GM19438 (cell line): ENCODE measurements around the gene NKPD1.

ENCODE experiments used
- ATAC-seq: cut with Tn5 transposase; IDR thresholded peaks from one replicate; pipeline ENCODE4 v1.9.1; 2021; ENCODE audit warnings: low read depth; ENCODE audit not compliant: unreplicated experiment

NKPD1 gene

DNA sequence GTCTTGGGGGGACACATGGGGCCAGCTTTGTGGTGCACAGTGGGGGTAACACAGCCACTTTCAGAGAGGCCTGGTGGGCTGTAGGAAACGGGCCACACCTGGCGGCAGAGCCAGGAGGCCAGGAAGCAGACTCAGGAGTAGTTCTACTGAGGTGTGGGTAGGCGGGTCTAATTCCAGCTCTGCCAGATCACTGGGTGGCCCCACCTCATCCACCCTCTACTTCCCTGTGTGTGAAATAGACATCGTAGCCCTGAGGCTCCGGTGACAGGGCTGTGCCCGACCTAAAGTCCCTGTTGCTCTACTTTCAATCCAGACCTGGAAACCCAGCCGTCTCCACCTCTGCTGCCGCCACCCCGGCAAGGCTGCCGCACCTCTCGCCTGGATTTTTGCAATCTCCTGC lies 4.0 kb downstream of the NKPD1 start:
- ATAC-seq: no peak

DNA sequence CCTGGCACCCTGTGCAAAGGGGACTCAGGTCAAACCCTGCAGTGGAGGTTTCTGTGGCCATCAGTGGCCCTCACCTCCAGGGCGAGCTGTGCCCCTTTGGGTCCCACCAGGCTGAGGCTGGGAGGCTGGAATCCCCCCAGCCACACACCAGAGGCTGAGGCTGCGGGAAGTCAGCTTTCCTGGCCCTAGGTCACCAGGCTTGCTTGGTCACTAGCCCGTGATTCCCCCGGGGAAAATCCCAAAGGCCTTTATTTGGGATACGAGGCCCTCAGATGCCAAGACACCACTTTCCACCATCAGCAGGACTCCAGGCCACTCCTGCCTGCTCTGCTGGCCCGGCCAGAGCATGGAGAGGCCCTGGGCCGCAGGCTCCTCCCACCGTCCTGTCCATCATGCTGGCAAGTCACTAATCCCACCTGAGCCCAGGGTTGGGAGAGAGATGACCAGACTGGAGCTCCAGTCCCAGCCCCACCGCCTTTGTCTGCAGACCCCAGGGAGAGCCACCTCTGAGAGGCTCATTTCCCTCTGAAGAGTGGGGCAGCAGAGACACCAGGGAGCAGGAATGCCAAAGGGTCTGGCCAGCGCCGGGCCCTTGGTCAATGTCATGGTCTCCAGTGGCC lies 4.7 kb downstream of the NKPD1 start:
- ATAC-seq: no peak

GRCh38 chr19:45154064-45154827 lies 6.5 kb downstream of the NKPD1 start:
- no peak for ATAC-seq

GRCh38 chr19:45153339-45154063 lies 7.3 kb downstream of the NKPD1 start:
- no peak for ATAC-seq

DNA sequence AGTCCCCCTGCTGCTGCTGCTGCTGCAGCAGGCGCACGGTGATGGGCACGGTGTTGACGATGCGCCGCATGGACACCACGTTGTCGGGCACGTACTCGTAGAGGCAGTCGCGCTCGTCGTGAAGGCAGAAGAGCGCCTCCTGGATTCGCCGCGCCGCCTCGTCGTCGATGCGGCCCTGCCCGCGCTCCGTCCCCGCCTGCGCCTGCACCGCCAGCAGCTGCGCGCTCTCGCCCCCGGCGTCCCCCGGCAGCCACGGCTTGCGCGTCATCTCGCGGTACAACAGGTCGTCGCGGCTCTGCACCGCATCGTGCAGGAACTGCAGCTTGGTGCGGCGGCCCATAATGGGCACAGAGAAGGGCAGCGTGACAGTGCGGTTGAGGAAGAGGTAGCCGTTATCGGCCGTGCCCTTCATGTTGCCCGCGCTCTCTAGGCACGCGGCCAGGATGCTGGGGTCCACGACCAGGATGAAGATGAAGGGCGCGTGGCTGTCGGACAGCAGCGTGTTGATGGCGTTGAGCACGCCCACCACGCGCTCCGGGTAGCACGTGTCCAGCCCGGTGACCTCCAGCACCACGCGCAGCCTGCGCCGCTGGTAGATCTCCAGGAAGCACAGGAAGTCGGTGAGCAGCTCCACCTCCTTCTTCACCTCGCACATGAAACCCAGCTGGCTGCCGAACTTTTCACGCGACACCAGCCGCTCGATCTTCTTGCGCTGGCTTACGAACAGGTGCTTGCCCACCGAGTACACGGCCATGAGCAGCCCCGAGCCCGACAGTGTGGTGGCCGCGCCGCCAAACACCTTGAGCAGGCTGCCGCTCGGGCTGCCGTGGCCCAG lies 8.1 kb downstream of the NKPD1 start:
- no peak for ATAC-seq

DNA sequence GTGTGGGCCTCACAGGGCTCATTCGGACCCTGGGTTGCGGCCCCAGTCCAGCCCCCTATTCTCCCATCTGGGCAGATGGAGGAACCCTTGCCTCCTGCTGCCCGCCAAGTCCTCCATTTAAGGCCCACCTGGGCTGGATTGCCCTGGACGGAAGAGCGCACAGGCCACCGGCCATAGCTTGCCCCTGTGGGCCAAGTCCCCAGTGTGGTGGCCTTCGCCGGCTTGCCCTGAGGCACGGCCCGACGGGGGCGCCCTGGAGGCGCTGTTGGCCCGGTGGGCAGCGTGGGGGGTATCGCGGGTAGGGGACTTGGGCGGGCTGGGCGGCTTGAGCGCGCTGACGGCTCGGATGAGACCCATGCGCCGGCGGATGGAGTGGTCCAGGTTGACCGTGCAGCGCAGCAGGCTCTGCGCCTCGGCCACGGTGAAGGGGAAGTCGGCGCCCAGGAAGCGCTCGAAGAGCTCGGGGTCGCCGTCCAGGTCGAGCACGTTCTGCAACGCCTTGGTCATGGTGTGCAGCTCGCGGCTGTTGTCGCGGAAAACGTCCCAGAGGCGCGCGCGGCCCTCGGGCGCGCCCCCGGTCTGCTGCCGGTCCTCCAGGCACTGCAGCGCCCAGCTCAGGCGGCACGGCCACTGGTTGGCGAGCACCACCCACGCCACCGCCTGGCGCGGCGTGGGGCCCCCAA lies 8.8 kb downstream of the NKPD1 start:
- no peak for ATAC-seq

DNA sequence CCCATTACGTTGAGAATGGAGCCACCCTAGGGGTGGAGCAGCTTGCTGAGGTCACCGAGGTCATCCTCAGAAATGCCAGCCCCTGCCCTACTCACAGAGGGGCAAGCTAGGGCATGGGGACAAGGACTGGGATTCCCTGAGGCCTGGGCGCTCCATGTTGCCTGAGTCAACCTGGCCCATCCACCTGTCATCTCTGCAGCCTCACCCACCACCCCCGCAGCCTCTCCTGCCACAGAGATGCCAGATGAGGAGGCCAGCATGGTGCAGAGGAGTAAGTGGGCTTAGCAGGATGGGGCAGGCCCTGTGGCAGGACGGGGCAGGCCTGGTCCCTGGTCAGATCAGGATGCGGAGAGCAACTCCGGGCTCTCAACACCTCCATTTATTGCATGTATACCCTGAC lies 9.5 kb downstream of the NKPD1 start:
- ATAC-seq: no peak

DNA sequence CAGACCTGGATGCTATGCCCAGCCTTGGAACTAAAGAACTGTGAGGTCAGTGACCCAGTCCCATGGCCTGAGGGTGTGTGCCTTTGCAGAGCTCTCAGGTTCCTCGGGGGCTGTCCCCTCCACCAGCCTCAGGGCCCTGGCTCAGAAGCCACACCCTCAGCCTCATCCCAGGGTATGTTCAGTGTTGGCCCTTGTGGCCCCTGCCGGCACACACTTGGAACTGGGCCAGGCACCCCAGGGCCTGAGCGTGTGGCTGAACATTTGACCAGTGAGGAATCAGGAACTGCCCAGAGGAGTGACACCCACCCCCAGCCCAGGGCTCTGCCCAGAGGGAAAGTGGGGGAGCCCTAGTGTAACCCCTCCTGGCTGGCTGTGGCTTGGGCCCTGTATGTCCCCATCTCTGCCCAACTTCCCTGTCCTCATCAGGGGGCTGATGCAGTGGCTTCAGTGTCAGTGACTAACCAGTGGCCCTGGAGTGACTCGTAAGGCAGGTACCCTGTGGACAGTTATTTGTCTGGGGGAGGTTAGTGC lies 10.0 kb downstream of the NKPD1 start:
- ATAC-seq: no peak

DNA sequence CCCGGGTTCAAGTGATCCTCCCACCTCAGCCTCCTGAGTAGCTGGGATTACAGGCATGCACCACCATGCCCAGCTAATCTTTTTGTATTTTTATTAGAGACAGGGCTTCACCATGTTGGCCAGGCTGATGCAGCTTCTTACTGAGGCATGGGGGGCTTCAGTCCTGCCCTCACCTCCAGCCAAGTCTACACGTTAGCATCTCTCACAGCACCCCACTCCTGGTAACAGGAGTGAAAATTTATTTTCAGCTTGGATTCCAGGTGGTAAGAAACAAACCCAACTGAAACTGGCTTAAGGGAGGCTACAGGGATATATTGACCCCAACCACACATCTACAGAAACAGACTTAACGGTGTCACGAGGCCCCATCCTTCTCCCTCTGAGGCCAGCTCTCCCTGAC lies 10.6 kb downstream of the NKPD1 start:
- ATAC-seq: no peak

DNA sequence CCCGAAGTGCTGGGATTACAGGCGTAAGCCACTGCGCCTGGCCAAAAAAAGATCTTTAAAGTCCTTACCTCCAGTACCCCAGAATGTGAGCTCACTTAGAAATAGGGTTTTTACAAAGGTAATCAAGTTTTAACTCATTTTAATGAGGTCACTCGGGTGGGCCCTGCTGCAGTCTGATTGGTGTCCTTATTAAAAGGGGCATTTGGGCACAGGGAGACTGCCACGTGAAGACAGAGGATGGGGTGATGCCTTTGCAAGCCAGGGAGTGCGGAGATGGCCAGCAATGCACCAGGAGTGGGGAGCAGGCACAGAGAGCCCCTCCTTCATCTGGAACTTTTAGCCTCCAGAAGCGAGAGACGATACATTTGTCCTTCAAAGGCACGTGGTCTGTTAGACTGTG lies 11.7 kb downstream of the NKPD1 start:
- no peak for ATAC-seq

- ATAC-seq: no peak
Observed at GRCh38 chr19:45147835-45148676, 12.7 kb downstream of the NKPD1 start.

DNA sequence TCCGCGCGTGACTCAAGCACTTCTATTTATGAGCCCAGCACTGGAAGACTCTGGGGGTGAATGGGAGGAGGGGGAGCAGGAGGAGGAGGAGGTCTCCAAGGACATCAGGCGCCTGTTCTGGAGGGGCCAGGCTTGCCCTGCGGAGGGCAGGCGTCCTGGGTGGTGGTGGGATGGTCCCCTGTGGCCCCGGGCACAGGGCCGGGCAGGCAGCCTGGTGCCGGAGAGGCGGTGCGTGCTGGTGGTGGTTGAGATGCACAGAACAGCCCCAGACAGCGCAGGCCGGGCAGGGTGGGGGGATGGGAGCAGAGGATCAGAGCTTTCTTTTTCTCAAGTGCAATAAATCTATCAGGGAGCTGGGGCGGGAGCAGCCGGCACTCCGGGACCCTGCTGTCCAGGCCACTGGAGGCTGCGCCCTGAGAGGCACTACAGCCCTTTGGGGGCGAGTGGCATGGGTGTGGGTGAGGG lies 14.0 kb downstream of the NKPD1 start:
- no peak for ATAC-seq

GRCh38 chr19:45146251-45146650 lies 14.5 kb downstream of the NKPD1 start:
- no peak for ATAC-seq

DNA sequence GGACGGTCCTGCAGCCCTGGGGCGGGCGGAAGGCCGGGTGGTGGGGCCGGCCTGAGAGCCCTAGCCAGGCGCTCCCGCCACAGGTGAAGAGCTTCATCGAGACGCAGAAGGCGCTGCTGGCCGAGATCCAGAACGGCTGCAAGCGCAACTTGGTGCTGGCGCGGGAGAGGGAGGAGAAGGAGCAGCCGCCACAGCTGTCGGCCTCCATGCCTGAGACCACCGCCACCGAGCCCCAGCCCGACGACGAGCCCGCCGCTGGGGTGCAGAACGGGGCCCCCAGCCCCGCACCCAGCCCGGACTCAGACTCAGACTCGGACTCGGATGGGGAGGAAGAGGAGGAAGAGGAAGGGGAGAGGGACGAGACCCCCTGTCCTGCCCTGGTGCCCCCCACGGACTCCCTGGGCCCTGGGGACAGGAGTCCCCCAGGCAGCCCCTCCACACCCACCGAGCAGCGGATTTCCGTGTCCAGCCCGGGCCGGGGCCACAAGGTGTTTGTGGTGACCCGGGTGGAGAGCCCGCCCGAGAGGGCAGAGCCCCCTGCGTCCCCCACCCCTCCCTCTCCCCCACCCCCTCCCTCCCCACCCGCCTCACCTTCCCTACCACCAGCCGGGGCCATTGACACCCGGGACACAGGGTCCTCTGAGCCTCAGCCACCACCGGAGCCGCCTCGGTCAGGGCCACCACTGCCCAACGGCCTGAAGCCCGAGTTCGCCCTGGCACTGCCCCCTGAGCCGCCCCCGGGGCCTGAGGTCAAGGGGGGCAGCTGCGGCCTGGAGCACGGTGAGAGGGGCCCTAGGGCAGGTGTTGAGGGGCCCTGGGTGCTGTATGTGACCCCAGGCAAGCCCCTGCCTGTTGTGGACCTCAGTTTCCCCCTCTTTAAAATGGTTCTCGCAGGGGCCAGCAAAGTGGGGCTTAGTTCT lies 15.3 kb downstream of the NKPD1 start:
- ATAC-seq: no peak

DNA sequence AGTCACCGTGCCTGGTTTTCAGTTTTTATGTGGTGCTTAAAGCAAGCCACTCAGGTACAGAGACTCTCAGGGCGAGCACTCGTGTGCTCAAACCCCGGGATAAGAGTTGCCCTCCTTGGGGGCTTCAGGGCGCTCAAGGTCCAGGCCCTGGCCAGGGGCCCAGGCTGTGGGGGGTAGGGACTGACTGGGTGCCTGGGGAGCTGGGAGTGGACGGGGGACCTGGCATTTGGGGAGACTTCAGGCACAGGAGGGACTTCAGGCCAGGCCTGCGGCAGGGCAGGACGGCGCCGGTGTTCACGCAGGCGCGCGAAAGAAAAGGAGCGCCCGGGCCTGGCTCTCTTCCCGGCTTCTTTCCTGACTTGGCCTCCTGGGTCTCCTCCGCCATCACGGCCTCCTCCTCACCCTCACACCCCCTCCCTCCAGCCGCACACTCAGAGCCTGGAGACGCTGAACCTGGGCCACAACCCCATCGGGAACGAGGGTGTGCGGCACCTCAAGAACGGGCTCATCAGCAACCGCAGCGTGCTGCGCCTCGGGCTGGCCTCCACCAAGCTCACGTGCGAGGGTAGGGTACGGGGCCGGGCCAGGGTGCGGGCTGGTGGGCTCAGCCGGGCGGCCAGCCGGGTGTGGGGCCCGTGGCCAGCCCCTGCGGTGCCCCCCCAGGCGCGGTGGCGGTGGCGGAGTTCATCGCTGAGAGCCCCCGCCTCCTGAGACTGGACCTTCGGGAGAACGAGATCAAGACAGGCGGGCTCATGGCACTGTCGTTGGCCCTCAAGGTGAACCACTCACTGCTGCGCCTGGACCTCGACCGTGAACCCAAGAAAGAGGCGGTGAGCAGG lies 16.1 kb downstream of the NKPD1 start:
- ATAC-seq: no peak

- no peak for ATAC-seq
Observed at GRCh38 chr19:45142726-45143110, 18.1 kb downstream of the NKPD1 start.

DNA sequence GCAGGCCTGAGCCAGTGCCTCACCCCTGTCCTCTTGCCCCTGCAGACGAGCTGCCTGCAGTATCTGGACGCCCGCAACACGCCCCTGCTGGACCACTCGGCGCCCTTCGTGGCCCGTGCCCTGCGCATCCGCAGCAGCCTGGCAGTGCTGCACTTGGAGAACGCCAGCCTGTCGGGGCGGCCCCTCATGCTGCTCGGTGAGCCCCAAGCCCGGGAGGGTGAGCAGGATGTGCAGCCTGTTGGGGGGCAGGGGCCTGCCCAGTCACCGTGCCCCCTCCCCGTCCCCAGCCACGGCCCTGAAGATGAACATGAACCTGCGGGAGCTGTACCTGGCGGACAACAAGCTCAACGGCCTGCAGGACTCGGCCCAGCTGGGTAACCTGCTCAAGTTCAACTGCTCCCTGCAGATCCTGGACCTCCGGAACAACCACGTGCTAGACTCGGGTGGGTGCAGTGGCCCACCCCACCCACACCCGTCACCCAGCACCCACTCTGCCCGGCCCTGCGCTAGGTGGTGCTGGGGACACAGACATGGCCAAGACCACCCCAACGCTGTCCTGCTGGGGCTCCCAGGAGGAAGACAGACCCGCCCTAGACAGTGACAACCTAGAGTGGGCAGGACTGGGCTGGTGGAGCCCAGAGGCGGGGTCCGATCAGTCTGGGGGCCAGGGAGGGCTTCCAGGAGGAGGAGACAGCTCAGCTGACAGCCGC lies 18.6 kb downstream of the NKPD1 start:
- no peak for ATAC-seq
